GM13977 (cell line): ENCODE results near the gene ANXA2.

Experiments used
- DNase-seq: peaks from one replicate; pipeline ENCODE4 v3.0.0; 2012; ENCODE audit warnings: low spot score
- CTCF ChIP-seq: IDR thresholded peaks from 2 replicates; pipeline ENCODE4 v1.5.1; 2012; ENCODE audit warnings: mild to moderate bottlenecking, control low read depth; ENCODE audit not compliant: insufficient read depth; ENCODE audit errors: extremely low read depth, missing control alignments
- in situ Hi-C: fragments of 300-500 bp; cut with MboI; formaldehyde crosslinking; loops from one replicate; pipeline ENCODE4 v1.12.0; 2022; ENCODE audit warnings: low sequenced_read_pairs, low pct_unique_long_range_greater_than_20kb, mixed read lengths, inconsistent platforms; ENCODE audit not compliant: unreplicated experiment

The ANXA2 gene

GRCh38 chr15:60299452-60300047 is 98.2 kb downstream of the ANXA2 start:
- no peak for TF ChIP-seq CTCF
- in situ Hi-C loops: no loop called here
- no peak for DNase-seq
